ENCODE measurements around the gene KRTAP1-3.
"Not testable (repeated sequence)": the region's sequence is repeated elsewhere in the genome, so short reads cannot be mapped to it uniquely, and the experiment has no call there.

KRTAP1-3 gene

DNA sequence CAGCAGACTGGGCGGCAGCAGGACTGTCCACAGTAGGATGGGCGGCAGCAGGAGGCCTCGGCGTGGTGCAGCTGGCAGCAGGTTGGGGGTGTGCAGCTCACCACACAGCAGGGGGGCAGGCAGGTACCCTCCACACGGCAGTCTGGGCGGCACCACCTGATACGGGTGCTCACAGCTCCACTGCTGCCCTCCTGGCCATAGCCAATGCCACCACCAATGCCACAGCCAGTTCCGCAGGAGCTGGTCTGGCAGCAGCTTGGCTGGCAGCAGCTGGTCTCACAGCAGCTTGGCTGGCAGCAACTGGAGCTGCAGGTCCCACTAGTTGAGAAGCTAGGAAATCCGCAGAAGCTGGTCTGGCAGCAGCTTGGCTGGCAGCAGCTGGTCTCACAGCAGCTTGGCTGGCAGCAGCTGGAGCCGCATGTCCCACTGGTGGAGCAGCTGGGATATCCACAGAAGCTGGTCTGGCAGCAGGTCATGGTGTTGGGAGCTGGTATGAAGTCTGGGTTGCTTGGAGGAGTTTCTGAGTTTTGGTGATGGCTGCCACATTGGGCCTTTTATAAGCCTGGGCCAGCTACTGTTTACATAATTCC is at the start of gene KRTAP1-3:
TSS of gene KRTAP1-3 (minus strand) at position 529 of the 590 bp plus-strand sequence. CDS start at position 476, 53 bp downstream.
- DNase-seq, result not testable (repeated sequence)

DNA sequence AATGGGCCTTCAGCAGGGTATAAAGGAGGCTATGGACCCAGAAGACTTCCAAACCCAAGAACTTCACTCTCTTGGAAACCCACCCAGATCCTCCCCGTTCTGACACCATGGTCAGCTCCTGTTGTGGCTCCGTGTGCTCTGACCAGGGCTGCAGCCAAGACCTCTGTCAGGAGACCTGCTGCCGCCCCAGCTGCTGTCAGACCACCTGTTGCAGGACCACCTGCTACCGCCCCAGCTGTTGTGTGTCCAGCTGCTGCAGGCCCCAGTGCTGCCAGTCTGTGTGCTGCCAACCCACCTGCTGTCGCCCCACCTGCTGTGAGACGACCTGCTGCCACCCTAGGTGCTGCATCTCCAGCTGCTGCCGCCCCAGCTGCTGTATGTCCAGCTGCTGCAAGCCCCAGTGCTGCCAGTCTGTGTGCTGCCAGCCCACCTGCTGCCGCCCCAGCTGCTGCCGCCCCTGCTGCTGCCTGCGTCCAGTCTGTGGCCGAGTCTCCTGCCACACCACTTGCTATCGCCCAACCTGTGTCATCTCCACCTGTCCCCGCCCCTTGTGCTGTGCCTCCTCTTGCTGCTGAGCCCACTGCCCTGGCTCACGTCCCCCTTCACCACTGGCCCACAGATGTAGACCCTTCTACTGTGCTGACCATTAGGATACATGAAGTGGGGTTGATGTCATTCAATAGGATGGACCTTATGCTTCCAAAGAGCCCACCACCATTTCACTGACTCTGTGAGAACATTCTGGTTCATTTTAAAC is 49.6 kb upstream of the KRTAP1-3 start, which contains the start of gene KRTAP4-7:
TSS of gene KRTAP4-7 (plus strand) at position 51 of the 757 bp plus-strand sequence. CDS start at position 108, 57 bp downstream.
- not testable (repeated sequence) for DNase-seq

- not testable (repeated sequence) for DNase-seq
These were observed 48.8 kb upstream of the KRTAP1-3 start for GRCh38 chr17:41083427-41083826.

- no peak for DNase-seq
These were observed 48.0 kb upstream of the KRTAP1-3 start for GRCh38 chr17:41082626-41083025.

DNA sequence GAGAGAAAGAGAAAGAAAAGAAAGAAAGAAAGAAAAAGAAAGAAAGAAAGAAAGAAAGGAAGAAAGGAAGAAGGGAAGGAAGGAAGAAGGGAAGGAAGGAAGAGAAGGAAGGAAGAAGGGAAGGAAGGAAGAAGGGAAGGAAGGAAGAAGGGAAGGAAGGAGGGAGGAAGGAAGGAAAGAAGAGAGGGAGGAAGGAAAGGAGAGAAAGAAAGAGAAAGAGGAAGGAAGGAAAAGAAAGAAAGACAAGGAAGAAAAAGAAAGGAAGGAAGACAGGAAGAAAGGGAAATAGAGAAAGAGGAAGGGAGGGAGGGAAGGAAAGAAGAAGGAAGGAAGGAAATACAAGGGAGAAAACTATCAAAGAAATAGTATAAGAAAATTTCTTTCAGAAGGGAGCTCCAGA is 42.1 kb upstream of the KRTAP1-3 start:
- DNase-seq, result no peak

DNA sequence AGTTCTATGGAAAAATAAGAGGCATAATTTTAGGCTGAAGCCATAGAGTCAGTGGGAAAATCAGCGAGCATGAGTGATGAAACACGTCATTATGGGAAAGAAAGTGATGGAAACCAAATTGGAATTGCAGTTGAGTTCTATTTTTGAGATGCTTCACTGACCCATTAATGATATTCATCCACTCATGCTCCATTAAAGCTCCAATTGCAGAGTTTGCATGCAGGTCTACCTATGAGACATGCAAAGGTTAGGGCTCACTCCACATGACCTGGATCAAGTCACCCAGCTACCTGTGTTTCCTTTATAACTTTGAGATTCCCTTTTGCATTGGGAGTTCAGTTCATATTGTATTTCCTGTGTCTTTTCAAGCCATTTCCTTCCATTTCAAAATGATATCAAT is 39.0 kb upstream of the KRTAP1-3 start:
- no peak for DNase-seq

- DNase-seq, result no peak
These were observed 37.1 kb upstream of the KRTAP1-3 start for GRCh38 chr17:41071606-41072360.

- DNase-seq, result no peak
These were observed 34.4 kb upstream of the KRTAP1-3 start for GRCh38 chr17:41069031-41069430.

- DNase-seq, result no peak
These were observed 32.6 kb upstream of the KRTAP1-3 start for GRCh38 chr17:41067281-41067680.

GRCh38 chr17:41065829-41066624 is 31.4 kb upstream of the KRTAP1-3 start, which contains the start of gene KRTAP2-4:
KRTAP2-4 (minus strand) TSS chr17:41065879; CDS start chr17:41065845, 34 bp downstream.
- DNase-seq, result no peak

- DNase-seq, result not testable (repeated sequence)
These were observed 30.5 kb upstream of the KRTAP1-3 start for GRCh38 chr17:41065016-41065689.

DNA sequence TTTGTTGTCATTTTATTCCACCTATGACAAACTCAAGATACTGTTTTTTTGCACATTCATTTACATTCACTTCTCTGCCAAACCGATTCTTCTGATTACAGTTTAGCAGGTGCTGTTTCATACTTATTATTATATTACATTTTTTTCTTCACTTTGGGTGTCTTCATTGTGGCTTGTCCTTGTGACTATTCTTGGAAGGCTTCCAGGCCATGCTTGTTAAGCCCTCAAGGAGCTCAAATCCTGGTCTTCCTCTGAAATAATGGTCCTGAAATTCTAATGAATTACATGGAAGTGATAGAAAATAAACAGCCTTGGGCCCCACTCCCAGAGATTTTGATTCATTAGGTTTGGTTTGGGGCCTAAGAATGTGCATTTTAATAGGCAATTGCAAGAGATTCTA is 29.6 kb upstream of the KRTAP1-3 start:
- DNase-seq, result no peak

DNA sequence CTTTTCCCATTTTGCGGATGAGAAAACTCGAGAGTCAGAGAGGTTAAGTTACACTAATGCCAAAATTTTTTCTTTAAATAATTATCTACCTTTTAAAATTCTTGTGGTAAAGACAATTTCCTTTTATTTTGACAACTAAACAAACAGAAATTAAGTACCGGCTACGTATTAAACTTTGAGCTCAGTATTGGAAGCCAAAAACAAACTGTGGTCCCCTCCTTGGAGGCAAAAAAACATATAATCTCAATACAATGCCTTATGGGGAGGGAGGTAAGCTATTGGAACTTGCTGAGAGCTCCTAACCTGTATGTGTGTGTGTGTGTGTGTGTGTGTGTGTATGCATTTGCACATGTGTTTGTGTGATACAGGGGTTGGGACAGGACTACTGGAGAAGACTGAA is 28.8 kb upstream of the KRTAP1-3 start:
- no peak for DNase-seq

GRCh38 chr17:41061964-41062363 is 27.3 kb upstream of the KRTAP1-3 start:
- DNase-seq, result no peak

GRCh38 chr17:41060052-41060604 is 25.5 kb upstream of the KRTAP1-3 start, which contains the start of gene KRTAP2-3:
KRTAP2-3 (minus strand) TSS chr17:41060114; CDS start chr17:41060050, 64 bp downstream.
- no peak for DNase-seq

DNA sequence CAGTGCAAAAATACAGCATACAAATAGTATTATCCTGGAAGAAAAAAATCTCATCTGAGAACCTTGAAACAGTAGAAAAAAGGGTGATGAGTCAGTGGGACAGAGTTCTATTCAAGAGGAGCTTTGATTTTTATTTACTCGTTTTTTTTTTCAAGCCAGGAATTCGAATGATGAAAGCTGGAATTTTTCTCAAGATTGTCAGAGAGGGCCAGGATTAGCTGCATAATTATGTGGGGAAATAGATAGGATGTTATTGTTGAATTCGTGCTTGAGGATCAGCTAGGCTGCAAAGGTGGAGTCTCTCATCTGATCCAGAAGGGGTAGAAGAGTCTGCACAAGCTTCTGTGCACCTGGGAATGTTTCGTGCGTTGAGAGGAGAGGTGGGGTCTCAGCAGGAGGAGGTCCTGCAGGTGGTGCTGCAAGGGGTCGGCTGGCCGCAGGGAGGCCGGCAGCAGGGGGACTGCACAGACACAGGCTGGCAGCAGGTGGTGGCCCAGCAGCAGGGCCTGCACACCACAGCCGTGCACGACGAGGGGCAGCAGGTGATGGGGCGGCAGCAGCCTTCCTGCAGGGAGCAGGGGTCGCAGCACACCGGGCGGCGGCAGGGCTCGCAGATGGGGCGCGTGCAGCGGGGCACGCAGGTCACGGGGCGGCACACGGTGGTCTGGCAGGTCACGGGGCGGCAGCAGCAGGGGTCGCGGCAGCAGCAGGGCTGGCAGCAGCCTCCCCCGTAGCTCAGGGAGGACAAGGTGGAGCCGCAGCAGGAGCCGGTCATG is 24.8 kb upstream of the KRTAP1-3 start:
- not testable (repeated sequence) for DNase-seq

DNA sequence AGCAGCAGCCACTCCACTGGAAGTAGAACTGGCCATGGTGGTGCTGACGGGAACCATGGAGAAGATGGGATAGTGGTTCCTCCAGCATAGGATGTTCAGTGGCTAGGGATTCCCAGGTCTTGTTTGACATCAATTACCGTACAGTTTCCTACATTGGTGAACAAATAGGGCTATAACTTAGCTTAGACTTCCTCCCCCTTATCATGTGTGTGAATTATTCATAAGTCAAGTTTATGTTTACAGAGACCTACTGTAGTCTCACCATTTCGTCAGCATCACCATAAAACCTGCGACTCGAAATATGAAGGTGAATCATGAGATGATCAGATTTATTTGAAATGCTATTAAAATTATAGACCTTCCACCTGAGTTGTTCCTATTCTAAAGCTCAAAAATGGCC is 24.1 kb upstream of the KRTAP1-3 start:
- DNase-seq, result no peak

GRCh38 chr17:41057547-41057946 is 22.9 kb upstream of the KRTAP1-3 start:
- no peak for DNase-seq

DNA sequence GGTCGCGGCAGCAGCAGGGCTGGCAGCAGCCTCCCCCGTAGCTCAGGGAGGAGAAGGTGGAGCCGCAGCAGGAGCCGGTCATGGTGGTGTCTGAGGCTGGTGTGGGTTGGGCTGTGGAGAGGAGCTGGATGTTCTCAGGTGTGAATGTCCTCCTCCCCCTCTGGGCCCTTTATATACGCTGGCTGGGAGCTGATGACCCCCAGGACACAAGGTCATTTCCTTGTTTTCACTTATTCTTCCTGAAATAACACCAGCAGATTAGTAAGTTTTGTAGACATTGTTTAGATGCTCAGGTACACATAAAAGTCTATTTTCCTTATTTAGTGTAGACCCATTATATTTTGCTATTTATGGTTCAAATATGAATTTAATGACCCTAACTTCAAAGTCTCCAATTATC is 20.5 kb upstream of the KRTAP1-3 start, which contains the start of gene KRTAP2-2:
TSS of gene KRTAP2-2 (minus strand) at position 101 of the 400 bp plus-strand sequence. CDS start at position 82, 19 bp downstream.
- DNase-seq, result not testable (repeated sequence)

- DNase-seq, result not testable (repeated sequence)
These were observed 19.9 kb upstream of the KRTAP1-3 start for GRCh38 chr17:41054556-41054955.

Measured in left hindlimb (tissue), 1 donor.